Right lobe of liver (tissue), 6 donors: ENCODE data around the gene IGF1R. TPM values are rescaled to one million over a fixed set of nuclear protein-coding genes. Genes with fewer than 3 reads are reported as not detected.
A peak's percentile ranks its signal among the peaks of the same experiment; 100 is the strongest.

Experiments
- ATAC-seq, 4 donors: fragments of 200-7000 bp; cut with Tn5 transposase; one replicate each; pipeline ENCODE4 v1.9.1; 2020; ENCODE audit warnings: mild to moderate bottlenecking in 4 of 4, moderate library complexity in 4 of 4
- DNase-seq, 3 donors: peaks; one replicate each; pipeline ENCODE4 v3.0.0-alpha.2; 2020
- H3K27ac ChIP-seq, 3 donors: fragments of 200-600 bp; one replicate each; pipeline ENCODE4 v1.8.0; 2022
- H3K27me3 ChIP-seq, 2 donors: fragments of 200-600 bp; one replicate each; pipeline ENCODE4 v1.8.0; 2022
- H3K36me3 ChIP-seq, 4 donors: fragments of 200-600 bp; sonication (generic) in 1 of 4; one replicate each; pipeline versions ENCODE4 v1.5.1 to v1.8.0; 2017 to 2022; ENCODE audit warnings: control low read depth in 1 of 4
- H3K4me1 ChIP-seq, 4 donors: fragments of 200-600 bp; sonication (generic) in 1 of 4; one replicate each; pipeline versions ENCODE4 v1.5.1 to v1.8.0; 2017 to 2022; ENCODE audit warnings: control low read depth in 1 of 4
- H3K4me3 ChIP-seq, 3 donors: fragments of 200-600 bp; one replicate each; pipeline ENCODE4 v1.8.0; 2022
- H3K9me3 ChIP-seq, 4 donors: fragments of 200-600 bp; sonication (generic) in 1 of 4; one replicate each; pipeline versions ENCODE4 v1.5.1 to v1.8.0; 2017 to 2022; ENCODE audit warnings: control low read depth in 1 of 4
- CTCF ChIP-seq, 4 donors: fragments of 200-600 bp in 3 of 4; fragments of 450-650 bp in 1 of 4; IDR thresholded peaks; one replicate each; pipeline versions ENCODE4 v1.5.1 to v1.8.0; 2016 to 2022; ENCODE audit warnings: antibody characterized with exemption in 4 of 4, mild to moderate bottlenecking in 2 of 4
- POLR2A ChIP-seq: fragments of 450-650 bp; IDR thresholded peaks from one replicate; pipeline ENCODE4 v1.6.1; 2017; ENCODE audit warnings: antibody characterized with exemption, mild to moderate bottlenecking
- WGBS: methylation state at CpG from one replicate; pipeline ENCODE4 v1.1.6; 2018; ENCODE audit warnings: low coverage, low lambda C conversion rate; ENCODE audit not compliant: insufficient coverage; ENCODE audit errors: missing lambda C conversion rate; 5-methylcytosine and 5-hydroxymethylcytosine counted together
- intact Hi-C, 2 donors: fragments of 100-400 bp; cut with DNase I; formaldehyde crosslinking; loops; one replicate each; pipeline versions ENCODE4 v1.11.2 to v1.14.1; 2022
- total RNA-seq, 6 experiments: library from RNA; depleted of rRNA in 2 of 6; stranded (reverse); fragments of >200 nt in 2 of 6; fragmentation: NEBNext Ultra II Directional in 3 of 6; extraction: Animal tissue kit (Norgen Biotek cat#: 25700) in 3 of 6; gene quantifications; one replicate each; pipeline versions ENCODE4 v1.1.0 to v1.2.4, GENCODE V29; 2016 to 2023
- donor health status: DM: no; HTN: yes; CAD: no.
- donor health status: DM: no; HTN: no; CAD: no.
- donor health status: DM: no; HTN: no; CAD: no.
- donor health status: DM: no; HTN: yes; CAD: no.
- donor health status: DM: no; HTN: yes; CAD: no.

IGF1R gene
- total RNA-seq, 6 experiments from 2014 or later: 2.5 to 5.3 (median 3.8) TPM

GRCh38 chr15:98667521-98668179 lies 19.3 kb downstream of the IGF1R start:
- H3K27ac ChIP-seq: no peak overlapping the region
- TF ChIP-seq POLR2A: no peak
- TF ChIP-seq CTCF (IDR thresholded peaks at IDR 0.05): no peak
- no peaks in the 10 kb centered on the region for H3K36me3 ChIP-seq
- WGBS: 73% methylated on average over 8 of the region's 13 CpGs
- no peak overlapping the region for H3K4me3 ChIP-seq
- no peaks in the 10 kb centered on the region for H3K9me3 ChIP-seq
- no peaks in the 10 kb centered on the region for H3K27me3 ChIP-seq
- H3K4me1 ChIP-seq: peaks cover 0 to 9% (median 0%) of the 10 kb centered on the region in 4 donors
- DNase-seq (no peak), ATAC-seq (no peak)
- intact Hi-C loops: loop anchor here (10.0 kb wide), 3 partner anchors 143 to 233 kb away; no protein-coding TSS in a partner anchor

GRCh38 chr15:98668566-98669308 lies 20.4 kb downstream of the IGF1R start:
- no peak for TF ChIP-seq POLR2A
- no peak for TF ChIP-seq CTCF (IDR thresholded peaks at IDR 0.05)
- 32% methylated on average over 7 of the region's 10 CpGs for WGBS
- Histone ChIP-seq H3K4me1 (peaks cover 0 to 9% (median 0%) of the 10 kb centered on the region in 4 donors), H3K4me3 (no peak overlapping the region), H3K9me3 (no peaks in the 10 kb centered on the region), H3K27ac (no peak overlapping the region), H3K36me3 (no peaks in the 10 kb centered on the region), H3K27me3 (no peaks in the 10 kb centered on the region)
- DNase-seq (no peak), ATAC-seq (peak in 3 of 4 donors; percentile 25 to 64 (median 54))
- intact Hi-C loops: loop anchor here (10.0 kb wide), 3 partner anchors 144 to 234 kb away; no protein-coding TSS in a partner anchor

- DNase-seq (no peak), ATAC-seq (no peak)
- no peak overlapping the region for H3K27ac ChIP-seq
- no peaks in the 10 kb centered on the region for H3K27me3 ChIP-seq
- no peak overlapping the region for H3K4me3 ChIP-seq
- 86% methylated on average over 7 of the region's 7 CpGs for WGBS
- H3K4me1 ChIP-seq: peaks cover 0 to 9% (median 0%) of the 10 kb centered on the region in 4 donors
- TF ChIP-seq POLR2A (no peak), CTCF (IDR thresholded peaks at IDR 0.05) (no peak)
- H3K36me3 ChIP-seq: no peaks in the 10 kb centered on the region
- intact Hi-C loops: loop anchor here (10.0 kb wide), 3 partner anchors 145 to 235 kb away; no protein-coding TSS in a partner anchor
- H3K9me3 ChIP-seq: no peaks in the 10 kb centered on the region
Measured at GRCh38 chr15:98669638-98670037, 21.3 kb downstream of the IGF1R start.

- DNase-seq (no peak), ATAC-seq (peak in 3 of 4 donors; percentile 28 to 44 (median 42))
- H3K36me3 ChIP-seq: no peaks in the 10 kb centered on the region
- H3K27ac ChIP-seq: peak overlapping the region; percentile 5 to 60 (median 59)
- no peak for TF ChIP-seq POLR2A
- no peak for TF ChIP-seq CTCF (IDR thresholded peaks at IDR 0.05)
- intact Hi-C loops: no loop called here
- 32% methylated on average over 5 of the region's 6 CpGs for WGBS
- H3K4me1 ChIP-seq: peaks cover 0 to 9% (median 0%) of the 10 kb centered on the region in 4 donors
- H3K27me3 ChIP-seq: no peaks in the 10 kb centered on the region
- H3K9me3 ChIP-seq: no peaks in the 10 kb centered on the region
- no peak overlapping the region for H3K4me3 ChIP-seq
Measured at GRCh38 chr15:98671060-98672008, 23.0 kb downstream of the IGF1R start.
